MG63 (cell line): Measurements from ENCODE around the gene TEAD1. TPM values are rescaled to one million over a fixed set of nuclear protein-coding genes. Genes with fewer than 3 reads are reported as not detected.
A peak's percentile ranks its signal among the peaks of the same experiment; 100 is the strongest.

Experiments used
- DNase-seq: peaks from one replicate; pipeline ENCODE4 v3.0.0-alpha.2; 2020
- H3K27me3 ChIP-seq: fragments of 250-450 bp; sonication (Bioruptor Pico); 2 replicates; pipeline ENCODE4 v1.5.1; 2020; ENCODE audit warnings: mild to moderate bottlenecking, moderate library complexity
- H3K36me3 ChIP-seq: fragments of 250-450 bp; sonication (Bioruptor Pico); 2 replicates; pipeline ENCODE4 v1.5.1; 2020; ENCODE audit warnings: mild to moderate bottlenecking, moderate library complexity
- H3K4me3 ChIP-seq: fragments of 250-450 bp; sonication (Bioruptor Pico); 2 replicates; pipeline ENCODE4 v1.5.1; 2020; ENCODE audit warnings: mild to moderate bottlenecking, moderate library complexity
- H3K9me3 ChIP-seq: fragments of 250-450 bp; sonication (Bioruptor Pico); 2 replicates; pipeline ENCODE4 v1.5.1; 2020; ENCODE audit warnings: mild to moderate bottlenecking, moderate library complexity
- total RNA-seq: library from RNA; depleted of rRNA; stranded (reverse); fragments of >200 nt; shearing (Covaris generic); gene quantifications from 2 replicates; pipeline ENCODE4 v1.2.3, GENCODE V29; 2014; ENCODE audit warnings: low replicate concordance

TEAD1 gene
- total RNA-seq, 1 experiment from 2014 or later = 17.5 TPM

GRCh38 chr11:12848413-12848812, 174.2 kb downstream of the TEAD1 start:
- no peak for DNase-seq
- Histone ChIP-seq H3K9me3 (no peaks in the 10 kb centered on the region), H3K4me3 (no peak overlapping the region), H3K36me3 (peaks cover 4% of the 10 kb centered on the region; the same call in 1 of the 2 replicates), H3K27me3 (no peaks in the 10 kb centered on the region)

- H3K27me3 ChIP-seq = no peaks in the 10 kb centered on the region
- H3K36me3 ChIP-seq = peaks cover 4% of the 10 kb centered on the region; the same call in 1 of the 2 replicates
- DNase-seq = no peak
- H3K4me3 ChIP-seq = no peak overlapping the region
- no peaks in the 10 kb centered on the region for H3K9me3 ChIP-seq
Observed at GRCh38 chr11:12853325-12853651, 179.1 kb downstream of the TEAD1 start.

- no peak overlapping the region for H3K4me3 ChIP-seq
- H3K36me3 ChIP-seq = peaks cover 4% of the 10 kb centered on the region; the same call in 1 of the 2 replicates
- no peak for DNase-seq
- no peaks in the 10 kb centered on the region for H3K27me3 ChIP-seq
- H3K9me3 ChIP-seq = no peaks in the 10 kb centered on the region
Observed at GRCh38 chr11:12853652-12854296, 179.6 kb downstream of the TEAD1 start.

- no peak overlapping the region for H3K4me3 ChIP-seq
- H3K27me3 ChIP-seq = no peaks in the 10 kb centered on the region
- H3K36me3 ChIP-seq = peaks cover 4% of the 10 kb centered on the region; the same call in 1 of the 2 replicates
- no peak for DNase-seq
- no peaks in the 10 kb centered on the region for H3K9me3 ChIP-seq
Observed at GRCh38 chr11:12854297-12854661, 180.1 kb downstream of the TEAD1 start.

GRCh38 chr11:12854829-12855228, 180.6 kb downstream of the TEAD1 start:
- DNase-seq = no peak
- H3K9me3 ChIP-seq = no peaks in the 10 kb centered on the region

GRCh38 chr11:12856338-12856737, 182.1 kb downstream of the TEAD1 start:
- no peak for DNase-seq
- H3K36me3 ChIP-seq = no peaks in the 10 kb centered on the region
- no peak overlapping the region for H3K4me3 ChIP-seq
- H3K9me3 ChIP-seq = no peaks in the 10 kb centered on the region
- H3K27me3 ChIP-seq = no peaks in the 10 kb centered on the region

More at GRCh38 chr11:12854829-12855228, 180.6 kb downstream of the TEAD1 start:
- Histone ChIP-seq H3K4me3 (no peak overlapping the region), H3K36me3 (peaks cover 4% of the 10 kb centered on the region; the same call in 1 of the 2 replicates), H3K27me3 (no peaks in the 10 kb centered on the region)

- peaks cover 6% of the 10 kb centered on the region for H3K36me3 ChIP-seq
- DNase-seq = no peak
- H3K4me3 ChIP-seq = no peak overlapping the region
- no peaks in the 10 kb centered on the region for H3K27me3 ChIP-seq
- H3K9me3 ChIP-seq = no peaks in the 10 kb centered on the region
Observed at GRCh38 chr11:12857572-12857971, 183.4 kb downstream of the TEAD1 start.

GRCh38 chr11:12859872-12860657, 185.8 kb downstream of the TEAD1 start:
- DNase-seq = no peak
- H3K9me3 ChIP-seq = no peaks in the 10 kb centered on the region
- H3K27me3 ChIP-seq = no peaks in the 10 kb centered on the region
- H3K36me3 ChIP-seq = peaks cover 12% of the 10 kb centered on the region
- no peak overlapping the region for H3K4me3 ChIP-seq

GRCh38 chr11:12860827-12861226, 186.6 kb downstream of the TEAD1 start:
- H3K4me3 ChIP-seq = no peak overlapping the region
- H3K36me3 ChIP-seq = peaks cover 12% of the 10 kb centered on the region
- no peaks in the 10 kb centered on the region for H3K9me3 ChIP-seq
- DNase-seq = no peak
- no peaks in the 10 kb centered on the region for H3K27me3 ChIP-seq

- Histone ChIP-seq H3K27me3 (no peaks in the 10 kb centered on the region), H3K9me3 (no peaks in the 10 kb centered on the region), H3K36me3 (peaks cover 18% of the 10 kb centered on the region), H3K4me3 (no peak overlapping the region)
- peak; percentile 15 for DNase-seq
Observed at GRCh38 chr11:12862696-12863469, 188.7 kb downstream of the TEAD1 start.

- H3K27me3 ChIP-seq = no peaks in the 10 kb centered on the region
- H3K4me3 ChIP-seq = no peak overlapping the region
- peaks cover 18% of the 10 kb centered on the region for H3K36me3 ChIP-seq
- DNase-seq = no peak
- no peaks in the 10 kb centered on the region for H3K9me3 ChIP-seq
Observed at GRCh38 chr11:12863605-12864121, 189.4 kb downstream of the TEAD1 start.

GRCh38 chr11:12864316-12865156, 190.3 kb downstream of the TEAD1 start:
- Histone ChIP-seq H3K9me3 (no peaks in the 10 kb centered on the region), H3K36me3 (peaks cover 18% of the 10 kb centered on the region), H3K27me3 (no peaks in the 10 kb centered on the region), H3K4me3 (no peak overlapping the region)
- DNase-seq = no peak

GRCh38 chr11:12865863-12866595, 191.8 kb downstream of the TEAD1 start:
- H3K27me3 ChIP-seq = no peaks in the 10 kb centered on the region
- H3K36me3 ChIP-seq = peaks cover 18% of the 10 kb centered on the region
- DNase-seq = no peak
- no peak overlapping the region for H3K4me3 ChIP-seq
- no peaks in the 10 kb centered on the region for H3K9me3 ChIP-seq

- H3K9me3 ChIP-seq = no peaks in the 10 kb centered on the region
- H3K36me3 ChIP-seq = peaks cover 19% of the 10 kb centered on the region
- no peak for DNase-seq
- no peak overlapping the region for H3K4me3 ChIP-seq
- H3K27me3 ChIP-seq = no peaks in the 10 kb centered on the region
Observed at GRCh38 chr11:12867531-12867930, 193.3 kb downstream of the TEAD1 start.

- H3K27me3 ChIP-seq = no peaks in the 10 kb centered on the region
- no peak overlapping the region for H3K4me3 ChIP-seq
- DNase-seq = no peak
- H3K9me3 ChIP-seq = no peaks in the 10 kb centered on the region
- H3K36me3 ChIP-seq = peaks cover 17% of the 10 kb centered on the region
Observed at GRCh38 chr11:12868315-12869073, 194.3 kb downstream of the TEAD1 start.
